Tibial nerve (tissue), 4 donors: ENCODE data around the gene ZSCAN16. TPM values are rescaled to one million over a fixed set of nuclear protein-coding genes. Genes with fewer than 3 reads are reported as not detected.
A peak's percentile ranks its signal among the peaks of the same experiment; 100 is the strongest.
"Not testable (repeated sequence)": the region's sequence is repeated elsewhere in the genome, so short reads cannot be mapped to it uniquely, and the experiment has no call there.

Source experiments
- DNase-seq, 2 donors: peaks; one replicate each; pipeline ENCODE4 v3.0.0-alpha.2; 2019; ENCODE audit warnings: low spot score in 2 of 2
- H3K27ac ChIP-seq, 4 donors: fragments of 200-600 bp; sonication (generic) in 3 of 4; one replicate each; pipeline ENCODE4 v1.5.1; 2017 to 2019; ENCODE audit warnings: mild to moderate bottlenecking in 1 of 4
- H3K27me3 ChIP-seq, 2 donors: fragments of 200-600 bp; sonication (generic) in 1 of 2; one replicate each; pipeline versions ENCODE4 v1.5.1 to v1.6.0; 2017 to 2019
- H3K36me3 ChIP-seq, 3 donors: fragments of 200-600 bp; sonication (generic); one replicate each; pipeline ENCODE4 v1.5.1; 2018 to 2019
- H3K4me1 ChIP-seq, 4 donors: fragments of 200-600 bp; sonication (generic) in 3 of 4; one replicate each; pipeline ENCODE4 v1.5.1; 2017 to 2019
- H3K4me3 ChIP-seq, 4 donors: fragments of 200-600 bp; sonication (generic) in 3 of 4; one replicate each; pipeline ENCODE4 v1.5.1; 2017 to 2019; ENCODE audit warnings: mild to moderate bottlenecking in 1 of 4, moderate library complexity in 1 of 4
- H3K9me3 ChIP-seq, 4 donors: fragments of 200-600 bp; sonication (generic) in 3 of 4; one replicate each; pipeline ENCODE4 v1.5.1; 2017 to 2019
- CTCF ChIP-seq, 5 experiments: fragments of 200-600 bp in 3 of 5; fragments of 450-650 bp in 2 of 5; sonication (generic) in 3 of 5; IDR thresholded peaks; one replicate each; pipeline ENCODE4 v1.5.1; 2016 to 2019; ENCODE audit warnings: antibody characterized with exemption in 5 of 5, mild to moderate bottlenecking in 3 of 5, moderate library complexity in 2 of 5
- EP300 ChIP-seq, 2 donors: sonication (generic); formaldehyde crosslinking; IDR thresholded peaks; one replicate each; pipeline ENCODE4 v1.6.1; 2017; ENCODE audit warnings: antibody characterized with exemption in 2 of 2, mild to moderate bottlenecking in 1 of 2
- POLR2A ChIP-seq, 2 donors: fragments of 450-650 bp; IDR thresholded peaks; one replicate each; pipeline ENCODE4 v1.6.1; 2017; ENCODE audit warnings: antibody characterized with exemption in 2 of 2, mild to moderate bottlenecking in 2 of 2, moderate library complexity in 2 of 2
- WGBS, 2 donors: methylation state at CpG; one replicate each; pipeline ENCODE4 v1.1.5; 2018; 5-methylcytosine and 5-hydroxymethylcytosine counted together
- total RNA-seq, 4 donors: library from RNA; depleted of rRNA; stranded (reverse); fragments of >200 nt; gene quantifications; one replicate each; pipeline ENCODE4 v1.1.0, GENCODE V29; 2016

The ZSCAN16 gene
- 1 to 10 TPM in 3 of 4 donors, under 1 TPM in 1; 0.78 to 9.9 (median 3.6) TPM for total RNA-seq

GRCh38 chr6:28124350-28124970, at the start of gene ZSCAN16:
ZSCAN16 (plus strand) TSS chr6:28124609; CDS start chr6:28125444, 835 bp downstream.
- Histone ChIP-seq H3K27ac (peak within 1 kb of the TSS; percentile 44 to 81 (median 74)), H3K36me3 (peaks cover 0 to 58% (median 0%) of the 10 kb centered on the region in 3 donors), H3K9me3 (no peaks in the 10 kb centered on the region), H3K4me1 (peaks cover 0 to 22% (median 6%) of the 10 kb centered on the region in 4 donors), H3K27me3 (no peaks in the 10 kb centered on the region), H3K4me3 (peak within 1 kb of the TSS; percentile 51 to 66 (median 58))
- TF ChIP-seq CTCF (IDR thresholded peaks at IDR 0.05), result no peak
- TF ChIP-seq EP300 (IDR thresholded peaks at IDR 0.05), result peak in 1 of 2 donors; percentile 49
- no peak for TF ChIP-seq POLR2A (IDR thresholded peaks at IDR 0.05)
- WGBS, 2 donors, result 0 to 3% methylated on average over 26 to 28 of the region's 28 CpGs
- DNase-seq, result peak; percentile 44 to 62

- no peak for DNase-seq
- Histone ChIP-seq H3K4me1 (peaks cover 0 to 15% (median 9%) of the 10 kb centered on the region in 4 donors), H3K27ac (no peak overlapping the region), H3K4me3 (no peak overlapping the region), H3K27me3 (no peaks in the 10 kb centered on the region), H3K9me3 (no peaks in the 10 kb centered on the region), H3K36me3 (no peaks in the 10 kb centered on the region)
- TF ChIP-seq EP300 (IDR thresholded peaks at IDR 0.05) (no peak), POLR2A (IDR thresholded peaks at IDR 0.05) (no peak), CTCF (IDR thresholded peaks at IDR 0.05) (no peak)
Observed at GRCh38 chr6:28078050-28078449, 46.4 kb upstream of the ZSCAN16 start.

GRCh38 chr6:28078836-28079235, 45.6 kb upstream of the ZSCAN16 start:
- WGBS, 2 donors, result 77 to 89% methylated on average over 6 of the region's 6 CpGs
- Histone ChIP-seq H3K4me1 (peaks cover 0 to 15% (median 9%) of the 10 kb centered on the region in 4 donors), H3K27ac (no peak overlapping the region), H3K9me3 (no peaks in the 10 kb centered on the region), H3K4me3 (no peak overlapping the region), H3K27me3 (no peaks in the 10 kb centered on the region), H3K36me3 (no peaks in the 10 kb centered on the region)
- DNase-seq, result no peak
- no peak for TF ChIP-seq CTCF (IDR thresholded peaks at IDR 0.05)
- no peak for TF ChIP-seq EP300 (IDR thresholded peaks at IDR 0.05)
- TF ChIP-seq POLR2A (IDR thresholded peaks at IDR 0.05), result no peak

- not testable (repeated sequence) for H3K9me3 ChIP-seq, DNase-seq, H3K27me3 ChIP-seq, H3K36me3 ChIP-seq
- H3K27ac ChIP-seq, result peak within 1 kb of the TSS; percentile 66 to 95 (median 88)
- peaks cover 0 to 15% (median 9%) of the 10 kb centered on the region in 4 donors for H3K4me1 ChIP-seq
- WGBS, 2 donors, result 0% methylated on average over 15 of the region's 15 CpGs
- peak within 1 kb of the TSS; percentile 48 to 80 (median 66) for H3K4me3 ChIP-seq
Observed at GRCh38 chr6:28080381-28080630, 44.1 kb upstream of the ZSCAN16 start, which contains the start of gene ZNF165. ZNF165 (plus strand) TSS chr6:28080568; CDS start chr6:28085481, 4,913 bp downstream.

- Histone ChIP-seq H3K4me1 (peaks cover 0 to 15% (median 9%) of the 10 kb centered on the region in 4 donors), H3K27me3 (no peaks in the 10 kb centered on the region), H3K4me3 (peak overlapping the region; percentile 48 to 80 (median 66)), H3K27ac (peak overlapping the region; percentile 66 to 95 (median 88)), H3K9me3 (no peaks in the 10 kb centered on the region), H3K36me3 (peaks cover 0 to 6% (median 0%) of the 10 kb centered on the region in 3 donors)
- peak; percentile 90 to 96 for DNase-seq
- TF ChIP-seq CTCF (IDR thresholded peaks at IDR 0.05) (peak in 1 of 5 experiments; percentile 48), EP300 (IDR thresholded peaks at IDR 0.05) (peak; percentile 76 to 95), POLR2A (IDR thresholded peaks at IDR 0.05) (peak; percentile 48 to 55)
- WGBS, 2 donors, result 1% methylated on average over 42 to 45 of the region's 46 CpGs
Observed at GRCh38 chr6:28080631-28081485, 43.6 kb upstream of the ZSCAN16 start.
